ENCODE data around the gene TPCN1. TPM values are rescaled to one million over a fixed set of nuclear protein-coding genes. Genes with fewer than 3 reads are reported as not detected.
A peak's percentile ranks its signal among the peaks of the same experiment; 100 is the strongest.

The TPCN1 gene
- total RNA-seq, 1 experiment from 2014 or later: 32.7 TPM

- TF ChIP-seq ZMAT4 (CRISPR knock-in tag; IDR thresholded peaks at IDR 0.05) (no peak), IRF1 (CRISPR knock-in tag; IDR thresholded peaks at IDR 0.05) (no peak), FOXP4 (CRISPR knock-in tag; IDR thresholded peaks at IDR 0.05) (no peak), SP1 (CRISPR knock-in tag; conservative IDR thresholded peaks at IDR 0.05) (no peak), IRF2 (CRISPR knock-in tag; IDR thresholded peaks at IDR 0.05; ENCODE audit: borderline replicate concordance, low read depth) (no peak)
- POLR2A ChIA-PET: no interaction called here
- Mint-ChIP-seq H3K36me3 (peaks cover 29% of the 10 kb centered on the region), H3K27me3 (ENCODE audit: low read depth) (no peaks in the 10 kb centered on the region), H3K4me1 (peaks cover 39% of the 10 kb centered on the region), H3K27ac (peak overlapping the region; percentile 64), H3K4me3 (no peak overlapping the region), H3K9me3 (no peaks in the 10 kb centered on the region)
- CTCF ChIA-PET: no interaction called here
- no peak for ATAC-seq
- DNase-seq (ENCODE audit: low spot score): no peak
Measured at GRCh38 chr12:113239811-113240331, 18.6 kb downstream of the TPCN1 start.

- ChIA-PET POLR2A (no interaction called here), CTCF (no interaction called here)
- no peaks in the 10 kb centered on the region for H3K9me3 Mint-ChIP-seq
- H3K4me1 Mint-ChIP-seq: peaks cover 40% of the 10 kb centered on the region
- H3K36me3 Mint-ChIP-seq: peaks cover 29% of the 10 kb centered on the region
- H3K27me3 Mint-ChIP-seq (ENCODE audit: low read depth): no peaks in the 10 kb centered on the region
- no peak overlapping the region for H3K4me3 Mint-ChIP-seq
- peak overlapping the region; percentile 64 for H3K27ac Mint-ChIP-seq
- DNase-seq (ENCODE audit: low spot score) (no peak), ATAC-seq (no peak)
- TF ChIP-seq SMAD3 (CRISPR knock-in tag; IDR thresholded peaks at IDR 0.05; ENCODE audit: borderline replicate concordance): no peak
- no peak for TF ChIP-seq USF1 (CRISPR knock-in tag; IDR thresholded peaks at IDR 0.05)
- TF ChIP-seq ZNF263 (CRISPR knock-in tag; IDR thresholded peaks at IDR 0.05; ENCODE audit: low read depth): no peak
- no peak for TF ChIP-seq STAT6 (CRISPR knock-in tag; conservative IDR thresholded peaks at IDR 0.05; ENCODE audit: low read depth)
- TF ChIP-seq TEAD1 (CRISPR knock-in tag; IDR thresholded peaks at IDR 0.05): no peak
- TF ChIP-seq TCF7 (CRISPR knock-in tag; IDR thresholded peaks at IDR 0.05; ENCODE audit: low read depth): no peak
- no peak for TF ChIP-seq FOXP4 (CRISPR knock-in tag; IDR thresholded peaks at IDR 0.05)
- no peak for TF ChIP-seq ZNF671 (CRISPR knock-in tag; IDR thresholded peaks at IDR 0.05)
- no peak for TF ChIP-seq ZBTB21 (CRISPR knock-in tag; IDR thresholded peaks at IDR 0.05; ENCODE audit: borderline replicate concordance)
- TF ChIP-seq CTCF (IDR thresholded peaks at IDR 0.05): no peak
- TF ChIP-seq FOXK1 (CRISPR knock-in tag; IDR thresholded peaks at IDR 0.05): no peak
Measured at GRCh38 chr12:113240395-113240794, 19.1 kb downstream of the TPCN1 start.
